ENCODE measurements around the gene GHITM.
A peak's percentile ranks its signal among the peaks of the same experiment; 100 is the strongest.
"Not testable (repeated sequence)": the region's sequence is repeated elsewhere in the genome, so short reads cannot be mapped to it uniquely, and the experiment has no call there.

GHITM gene

DNA sequence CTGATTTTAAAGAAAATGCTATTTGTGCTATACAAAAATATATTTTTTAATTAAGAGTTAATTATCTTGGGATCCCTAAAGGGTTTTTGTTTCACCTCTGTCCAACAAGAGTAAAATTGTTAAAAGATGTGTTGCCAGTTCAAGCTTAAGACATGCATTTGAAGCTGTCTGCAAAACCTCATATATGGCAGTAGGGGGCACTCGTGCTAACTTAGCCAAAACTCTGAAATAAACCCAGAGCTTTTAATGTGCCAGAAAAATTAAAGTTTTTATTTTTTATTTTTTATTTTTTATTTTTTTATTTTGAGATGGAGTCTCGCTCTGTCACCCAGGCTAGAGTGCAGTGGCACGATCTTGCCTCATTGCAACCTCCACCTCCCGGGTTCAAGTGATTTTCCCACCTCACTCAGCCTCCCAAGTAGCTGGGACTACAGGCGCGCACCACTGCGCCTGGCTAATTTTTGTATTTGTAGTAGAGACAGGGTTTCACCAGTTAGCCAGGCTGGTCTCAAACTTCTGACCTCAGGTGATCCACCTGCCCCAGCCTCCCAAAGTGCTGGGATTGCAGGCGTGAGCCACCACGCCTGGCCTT lies 8.8 kb downstream of the GHITM start:
- DNase-seq (ENCODE audit: low read depth) = not testable (repeated sequence)

DNA sequence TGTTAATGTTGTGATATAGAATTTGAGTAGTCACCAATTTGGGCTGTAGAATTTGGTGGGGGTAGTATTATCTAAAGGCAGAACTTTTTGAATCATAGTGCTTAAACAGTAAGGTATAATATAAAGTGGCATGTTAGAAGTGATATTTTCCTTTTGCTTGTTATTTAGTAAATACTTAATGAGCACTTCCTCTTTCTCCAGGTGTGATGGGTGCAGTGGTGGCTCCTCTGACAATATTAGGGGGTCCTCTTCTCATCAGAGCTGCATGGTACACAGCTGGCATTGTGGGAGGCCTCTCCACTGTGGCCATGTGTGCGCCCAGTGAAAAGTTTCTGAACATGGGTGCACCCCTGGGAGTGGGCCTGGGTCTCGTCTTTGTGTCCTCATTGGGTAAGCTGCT lies 10.5 kb downstream of the GHITM start:
- no peak for DNase-seq (ENCODE audit: low read depth)

DNA sequence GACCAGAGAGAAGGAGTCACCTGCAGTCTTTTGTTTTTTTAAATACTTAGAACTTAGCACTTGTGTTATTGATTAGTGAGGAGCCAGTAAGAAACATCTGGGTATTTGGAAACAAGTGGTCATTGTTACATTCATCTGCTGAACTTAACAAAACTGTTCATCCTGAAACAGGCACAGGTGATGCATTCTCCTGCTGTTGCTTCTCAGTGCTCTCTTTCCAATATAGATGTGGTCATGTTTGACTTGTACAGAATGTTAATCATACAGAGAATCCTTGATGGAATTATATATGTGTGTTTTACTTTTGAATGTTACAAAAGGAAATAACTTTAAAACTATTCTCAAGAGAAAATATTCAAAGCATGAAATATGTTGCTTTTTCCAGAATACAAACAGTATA lies 13.5 kb downstream of the GHITM start:
- DNase-seq (ENCODE audit: low read depth) = no peak

DNA sequence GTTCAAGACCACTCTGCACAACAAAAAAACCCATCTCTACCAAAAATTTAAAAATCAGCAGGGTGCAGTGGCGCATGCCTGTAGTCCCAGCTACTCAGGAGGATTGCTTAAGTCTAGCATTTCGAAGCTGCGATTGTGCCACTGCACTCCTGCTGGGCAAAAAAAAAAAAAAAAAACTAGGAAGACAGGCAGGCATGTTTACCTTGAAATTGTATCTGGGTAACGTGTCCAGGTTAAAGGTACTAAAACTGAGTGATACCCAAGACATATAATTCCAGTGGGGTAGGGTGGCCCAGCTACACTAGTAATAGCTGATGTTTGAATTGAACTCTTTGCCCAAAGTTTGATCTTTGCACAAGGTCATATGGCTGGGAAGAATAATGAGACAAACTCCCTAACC lies 16.2 kb downstream of the GHITM start:
- no peak for DNase-seq (ENCODE audit: low read depth)

DNA sequence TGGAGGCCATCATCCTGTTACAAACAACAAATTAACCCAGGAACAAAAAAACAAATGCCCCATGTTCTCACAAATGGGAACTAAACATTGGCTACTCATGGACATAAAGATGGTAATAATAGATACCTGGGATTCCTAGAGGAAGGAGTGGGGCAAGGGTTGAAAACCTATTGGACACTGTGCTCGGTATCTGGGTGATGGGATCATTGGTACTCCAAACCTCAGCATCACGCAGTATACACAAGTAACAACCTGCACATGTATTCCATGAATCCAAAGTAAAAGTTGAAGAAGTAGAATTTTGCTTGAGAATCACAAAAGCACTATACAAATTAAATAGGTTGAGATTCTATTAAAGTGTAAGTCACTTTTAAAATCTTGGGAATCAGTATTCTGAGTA lies 16.7 kb downstream of the GHITM start:
- DNase-seq (ENCODE audit: low read depth) = no peak

DNA sequence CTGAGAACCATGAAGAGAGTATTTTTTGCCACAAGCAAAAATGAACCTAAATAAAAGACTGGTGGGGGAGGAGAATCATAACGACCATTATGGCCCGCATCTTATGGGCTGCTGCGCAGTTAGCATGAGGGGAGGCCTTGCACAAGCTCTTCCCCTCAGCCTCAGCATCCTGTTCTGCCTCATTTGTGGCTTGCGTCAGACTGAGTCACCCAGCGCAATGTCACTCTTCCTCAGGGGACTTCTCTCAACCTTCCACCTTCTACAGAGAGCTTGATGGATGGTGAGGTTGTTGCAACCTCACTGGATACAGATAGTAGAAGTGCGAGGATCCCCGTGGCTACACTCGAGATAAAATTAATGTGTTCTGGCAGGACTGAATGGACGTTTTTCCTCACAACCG lies 17.5 kb downstream of the GHITM start:
- DNase-seq (ENCODE audit: low read depth) = peak; percentile 44

DNA sequence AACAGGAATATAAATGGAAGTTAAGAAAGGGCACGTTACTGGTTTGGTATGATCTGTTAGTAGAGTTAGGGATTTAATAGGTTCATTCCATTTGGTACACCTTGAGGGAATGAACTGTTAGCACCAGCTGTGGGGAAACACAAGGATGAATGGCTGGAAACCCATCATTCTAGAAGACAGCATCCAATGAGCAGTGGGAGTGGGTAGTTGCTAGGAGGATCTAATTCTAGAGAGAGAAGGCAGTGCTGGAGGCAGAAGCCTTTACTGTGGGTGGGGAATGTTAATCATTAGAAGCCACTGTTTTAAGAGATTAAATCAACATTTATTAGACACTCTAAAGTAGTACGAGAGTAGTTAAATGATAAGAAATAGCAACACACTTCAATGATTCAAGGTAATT lies 18.8 kb downstream of the GHITM start:
- DNase-seq (ENCODE audit: low read depth) = no peak

DNA sequence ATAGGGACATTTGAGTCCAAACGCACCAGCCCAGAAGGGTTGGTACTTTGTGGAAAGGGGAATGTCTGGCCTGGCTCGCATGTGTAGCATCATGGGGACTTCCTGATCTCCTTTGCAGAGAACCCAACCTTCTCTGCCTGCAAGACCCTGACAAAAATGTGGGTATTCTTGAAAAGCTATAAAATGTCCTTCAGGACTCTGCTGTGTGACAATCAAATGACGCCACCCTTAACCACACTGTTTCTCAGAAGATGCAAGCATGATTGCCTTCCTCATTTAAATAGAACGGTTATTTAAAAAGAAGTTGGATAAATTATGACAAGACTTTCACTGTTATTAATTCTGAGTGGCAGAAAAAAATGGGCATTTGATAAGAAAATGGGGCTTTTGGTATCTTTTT lies 19.2 kb downstream of the GHITM start:
- no peak for DNase-seq (ENCODE audit: low read depth)

DNA sequence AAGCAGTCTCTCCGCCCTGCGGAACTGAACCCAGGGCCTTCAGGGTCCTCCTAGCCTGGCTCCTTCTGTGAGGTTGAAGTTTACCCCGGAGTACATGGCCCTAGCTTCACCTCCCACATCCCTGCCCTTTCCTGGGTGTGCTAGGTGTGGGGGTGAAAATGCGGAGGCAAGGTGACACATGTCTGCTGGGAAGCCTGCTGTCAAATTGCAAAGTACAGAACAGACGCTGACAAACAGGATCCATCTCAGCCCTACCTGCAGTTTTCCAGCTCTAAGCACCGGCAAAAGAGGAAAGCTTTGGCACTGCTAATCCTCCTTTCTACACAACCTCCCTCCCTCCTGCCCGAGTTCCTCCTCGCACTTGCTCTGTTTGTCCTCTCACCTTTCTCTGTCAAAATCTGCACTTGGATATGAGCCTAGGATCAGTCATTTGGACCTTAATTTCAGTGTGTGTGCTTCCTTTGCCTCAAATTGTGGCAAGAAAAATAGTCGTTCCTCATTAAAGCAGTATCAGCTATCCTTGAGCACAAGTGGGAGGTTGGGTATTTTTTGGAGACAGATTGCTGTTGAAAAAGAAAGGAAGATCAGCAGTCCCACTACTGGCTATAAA lies 19.9 kb downstream of the GHITM start:
- no peak for DNase-seq (ENCODE audit: low read depth)

DNA sequence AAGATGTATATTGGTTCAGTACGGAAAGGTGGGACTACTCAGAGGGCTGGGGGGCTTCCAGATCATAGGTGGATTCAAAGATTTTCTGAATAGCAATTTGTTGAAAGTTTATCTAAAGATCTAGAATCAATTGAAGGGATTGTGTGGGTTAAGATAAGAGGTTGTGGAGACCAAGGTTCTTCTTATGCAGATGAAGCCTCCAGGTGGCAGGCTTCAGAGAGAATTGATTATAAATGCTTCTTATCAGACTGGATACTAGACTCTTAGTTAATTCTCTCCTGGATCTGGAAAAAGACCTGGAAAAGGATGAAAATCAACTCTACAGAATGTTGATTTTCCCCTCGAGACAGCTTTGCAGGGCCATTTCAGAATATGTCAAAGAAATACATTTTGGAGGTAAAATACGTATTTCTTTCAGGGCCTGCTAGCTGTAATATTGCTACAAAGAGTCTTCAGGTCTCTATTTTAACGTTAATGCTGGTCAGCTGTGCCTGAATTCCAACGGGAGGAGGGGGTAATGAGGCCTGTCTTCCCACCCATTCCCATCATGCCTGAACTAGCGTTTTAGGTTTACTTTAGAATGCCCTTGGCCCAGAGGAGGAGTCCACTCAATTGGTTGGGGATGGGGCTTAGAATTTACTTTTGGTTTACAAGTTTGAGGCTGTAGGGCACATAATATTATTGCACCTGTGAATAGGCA lies 21.5 kb downstream of the GHITM start:
- DNase-seq (ENCODE audit: low read depth) = no peak

DNA sequence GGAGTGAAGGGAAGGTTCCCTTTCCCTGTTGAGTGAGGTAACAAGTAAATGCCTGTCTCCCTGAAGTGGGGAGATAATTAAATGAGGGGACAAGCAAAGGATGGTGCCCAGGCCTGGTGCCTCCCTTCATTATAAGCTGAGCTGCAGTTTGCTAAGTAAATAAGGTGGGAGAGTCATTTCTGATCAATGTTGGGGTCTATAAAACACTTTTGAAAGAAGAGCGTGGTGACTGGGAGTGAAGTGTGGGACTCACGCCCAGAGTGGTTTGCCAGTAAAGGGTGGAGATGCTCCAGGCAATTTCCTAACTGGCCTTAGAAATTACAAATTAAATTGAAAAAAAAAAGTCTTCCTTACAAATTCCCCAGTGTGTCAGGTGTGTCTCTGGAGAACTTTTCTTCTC lies 24.7 kb downstream of the GHITM start:
- DNase-seq (ENCODE audit: low read depth) = no peak

DNA sequence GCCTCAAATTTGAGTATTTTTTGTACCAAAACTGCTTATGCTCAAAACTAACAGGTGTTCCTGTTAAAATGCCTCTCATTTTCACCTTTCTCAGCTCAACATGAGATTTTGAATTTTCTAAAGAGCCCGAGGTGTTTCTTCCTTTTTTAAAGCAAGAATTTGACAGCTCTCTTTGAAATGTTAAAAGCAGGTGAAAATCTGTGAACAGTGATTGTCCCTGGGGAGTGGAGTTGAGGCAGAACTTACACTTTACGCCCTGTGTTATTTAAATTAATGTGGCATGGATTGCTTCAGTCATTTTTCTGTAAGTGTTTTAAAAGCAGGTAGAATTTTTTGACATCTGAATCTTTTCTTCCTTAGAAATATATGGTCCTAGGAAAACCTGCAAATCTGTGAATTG lies 25.1 kb downstream of the GHITM start:
- no peak for DNase-seq (ENCODE audit: low read depth)

DNA sequence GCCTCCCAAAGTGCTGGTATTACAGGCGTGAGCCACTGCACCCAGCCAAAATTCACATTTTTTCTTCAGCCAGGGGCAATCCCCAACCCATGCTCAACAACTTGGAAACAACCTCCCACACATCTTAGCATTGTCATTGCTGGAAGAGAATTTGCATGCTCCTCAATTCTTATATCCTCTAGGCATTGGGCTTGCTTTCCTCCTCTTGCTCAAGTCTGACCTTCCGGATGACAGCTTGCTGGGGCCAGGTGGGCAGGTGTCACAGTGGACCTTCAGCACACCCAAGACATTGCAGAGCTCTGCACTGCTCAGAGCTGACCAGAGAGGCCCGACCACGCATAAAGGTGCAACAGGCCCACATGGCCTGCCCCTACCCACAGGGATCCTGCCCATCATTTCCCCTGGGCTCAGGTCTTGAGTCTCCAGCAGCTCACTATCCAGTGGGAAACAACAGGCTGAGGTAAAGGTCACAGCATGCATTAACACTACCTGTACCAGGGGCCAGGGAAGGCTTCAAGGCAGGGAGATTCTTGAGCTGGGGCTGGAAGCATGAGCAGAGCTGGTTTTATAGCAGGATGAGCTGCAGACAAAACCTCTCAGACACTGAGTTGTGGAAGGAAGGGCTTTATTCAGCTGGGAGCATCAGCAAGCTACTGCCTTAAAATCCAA lies 27.4 kb downstream of the GHITM start:
- DNase-seq (ENCODE audit: low read depth) = no peak

DNA sequence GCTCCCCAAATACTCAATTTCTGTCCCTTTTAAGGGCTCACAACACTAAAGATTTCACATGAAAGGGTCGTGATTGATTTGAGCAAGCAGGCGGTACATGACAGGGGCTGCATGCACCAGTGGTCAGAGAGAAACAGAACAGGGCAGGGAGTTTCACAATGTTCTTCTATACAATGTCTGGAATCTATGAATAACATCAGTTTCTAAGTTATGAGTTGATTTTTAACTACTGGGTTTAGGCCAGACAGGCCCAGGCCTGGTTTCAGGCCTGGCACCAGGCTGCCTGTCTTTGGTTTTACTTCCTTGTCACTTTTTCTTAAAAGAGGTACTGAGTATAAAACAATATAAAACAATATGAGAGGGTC lies 28.0 kb downstream of the GHITM start:
- DNase-seq (ENCODE audit: low read depth) = not testable (repeated sequence)

DNA sequence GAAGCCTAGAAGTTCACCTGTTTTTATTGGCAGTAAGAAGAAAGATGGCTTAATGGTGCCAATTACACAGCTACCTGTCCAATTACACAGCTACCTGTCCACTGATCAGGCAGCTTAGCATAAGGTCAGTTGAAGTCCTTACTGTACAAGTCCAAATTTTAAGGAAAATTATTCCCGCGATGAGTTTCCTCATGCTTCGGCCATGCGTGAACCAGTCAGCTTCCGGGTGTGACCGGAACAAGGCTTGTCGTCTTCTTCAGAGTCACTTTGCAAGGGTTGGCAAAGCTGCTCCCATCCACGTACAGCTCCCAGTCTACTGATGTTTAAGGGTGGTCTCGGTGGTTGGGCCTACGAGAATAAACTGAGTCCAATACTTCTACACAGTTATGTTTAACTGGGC lies 29.1 kb downstream of the GHITM start:
- not testable (repeated sequence) for DNase-seq (ENCODE audit: low read depth)

DNA sequence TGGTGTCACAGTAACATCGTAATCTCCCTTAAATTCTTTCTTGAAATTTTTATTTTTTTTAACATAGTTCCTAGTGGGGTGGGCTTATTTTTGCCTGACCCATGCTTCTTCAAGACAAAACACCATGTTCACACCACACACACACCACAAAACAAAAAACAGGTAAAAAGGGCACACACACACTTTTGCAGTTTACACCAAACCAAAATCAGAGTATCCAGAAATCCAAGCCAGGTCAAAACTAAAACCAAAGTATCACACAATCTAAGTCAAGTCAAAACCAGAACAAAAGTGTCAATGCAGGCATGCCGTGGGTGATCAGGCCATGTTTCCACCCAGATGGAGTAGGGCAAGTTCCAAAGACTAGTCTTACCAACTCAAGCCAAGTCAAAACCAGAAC lies 31.9 kb downstream of the GHITM start:
- DNase-seq (ENCODE audit: low read depth) = not testable (repeated sequence)

DNA sequence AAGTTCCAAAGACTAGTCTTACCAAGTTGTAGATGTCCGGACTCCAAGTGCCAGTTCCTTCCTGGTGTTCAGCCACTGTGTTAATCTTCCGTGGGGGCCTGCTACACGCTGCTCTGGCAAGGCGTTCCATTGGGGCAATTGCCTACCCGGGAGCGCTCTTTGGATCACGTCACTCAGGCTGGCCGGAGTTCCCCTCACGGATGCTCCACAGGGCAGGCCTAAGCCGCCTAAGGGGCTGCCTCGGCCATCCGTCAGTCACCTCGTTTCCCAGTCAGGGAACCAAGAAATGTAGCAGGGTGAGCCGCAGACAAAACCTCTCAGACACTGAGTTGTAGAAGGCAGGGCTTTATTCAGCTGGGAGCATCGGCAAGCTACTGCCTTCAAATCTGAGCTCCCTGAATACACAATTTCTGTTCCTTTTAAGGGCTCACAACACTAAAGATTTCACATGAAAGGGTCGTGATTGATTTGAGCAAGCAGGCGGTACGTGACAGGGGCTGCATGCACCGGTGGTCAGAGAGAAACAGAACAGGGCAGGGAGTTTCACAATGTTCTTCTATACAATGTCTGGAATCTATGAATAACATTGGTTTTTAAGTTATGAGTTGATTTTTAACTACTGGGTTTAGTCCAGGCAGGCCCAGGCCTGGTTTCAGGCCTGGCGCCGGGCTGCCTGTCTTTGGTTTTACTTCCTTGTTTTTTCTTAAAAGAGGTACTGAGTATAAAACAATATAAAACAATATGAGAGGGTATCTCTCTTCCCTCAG lies 32.6 kb downstream of the GHITM start:
- not testable (repeated sequence) for DNase-seq (ENCODE audit: low read depth)

DNA sequence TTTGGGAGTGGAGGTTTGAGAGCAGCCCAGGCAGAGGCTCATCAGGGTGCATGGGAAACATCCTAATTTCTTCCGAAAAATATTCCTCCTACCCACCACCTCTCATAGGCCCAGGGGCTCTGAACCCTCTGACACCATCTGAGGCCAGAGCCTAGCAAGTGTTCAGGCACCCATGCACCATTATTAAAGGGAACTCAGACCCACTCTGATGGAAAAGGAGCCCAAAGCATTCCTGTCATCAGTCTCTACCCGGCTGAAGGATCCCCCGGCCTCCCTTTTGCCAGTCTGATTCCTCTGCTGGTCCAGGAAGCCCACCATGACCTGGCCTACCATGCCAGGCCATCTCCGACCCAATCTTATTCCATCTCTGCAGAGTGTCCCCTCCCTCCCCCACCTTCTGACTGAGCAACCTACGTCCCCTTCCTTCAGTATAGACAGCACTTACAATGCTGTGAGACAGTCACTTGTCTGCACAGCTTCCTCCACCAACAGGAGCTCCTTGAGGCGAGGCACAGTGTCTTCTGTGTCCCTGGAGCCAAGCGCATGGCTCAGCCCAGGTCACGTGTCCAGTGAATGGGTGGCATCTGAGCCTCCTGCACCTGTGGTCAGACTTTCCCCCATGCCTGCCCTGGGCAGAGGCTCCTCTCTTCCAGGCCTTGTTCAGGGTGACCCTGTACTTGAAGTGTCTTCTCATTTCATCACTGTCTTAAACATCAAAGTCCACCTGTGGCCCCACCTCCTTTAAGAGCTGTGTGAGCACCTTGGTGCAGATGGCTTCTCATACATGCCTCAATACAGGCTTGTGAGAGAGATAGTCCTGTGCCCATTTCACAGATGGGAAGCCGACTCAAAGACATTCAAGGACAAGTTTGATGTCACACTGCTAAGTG lies 33.4 kb downstream of the GHITM start:
- DNase-seq (ENCODE audit: low read depth) = no peak

DNA sequence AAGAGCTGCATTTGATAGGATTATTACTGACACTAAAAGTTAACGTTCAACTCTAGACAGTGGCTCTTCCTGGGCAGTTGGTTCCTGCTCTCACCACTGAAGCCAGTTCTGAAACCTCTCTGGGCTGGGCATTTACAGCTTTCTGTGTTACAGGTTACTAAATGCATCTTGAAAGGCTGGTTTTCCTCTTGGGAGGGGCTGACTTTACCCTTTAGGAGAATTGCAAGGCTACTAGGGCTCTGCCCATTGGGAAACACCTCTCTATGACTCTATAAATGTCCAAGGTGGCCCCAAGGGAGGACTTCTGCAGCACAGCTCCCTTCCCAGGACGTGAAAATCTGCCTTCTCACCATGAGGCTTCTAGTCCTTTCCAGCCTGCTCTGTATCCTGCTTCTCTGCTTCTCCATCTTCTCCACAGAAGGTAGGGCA lies 34.2 kb downstream of the GHITM start, which contains the start of gene GPR15LG:
Gene GPR15LG (plus strand): TSS at position 301 of the 429 bp plus-strand sequence. CDS start 51 bp downstream, at position 352.
- no peak for DNase-seq (ENCODE audit: low read depth)

DNA sequence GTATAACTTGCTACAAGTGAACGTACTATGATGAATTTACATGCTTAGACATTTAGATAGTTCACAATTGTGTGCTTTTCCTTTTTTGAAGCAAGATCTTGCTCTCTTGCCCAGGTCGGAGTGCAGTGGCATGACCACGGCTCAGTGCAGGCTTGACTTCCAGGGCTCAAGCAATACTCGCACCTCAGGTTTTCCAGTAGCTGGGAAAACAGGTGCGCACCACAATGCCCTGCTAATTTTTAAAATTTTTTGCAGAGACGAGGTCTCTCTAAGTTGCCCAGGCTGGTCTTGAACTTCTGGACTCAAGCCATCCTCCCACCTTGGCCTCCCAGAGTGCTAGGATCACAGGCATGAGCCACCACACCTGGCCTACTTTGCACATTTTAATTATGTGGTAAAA lies 36.1 kb downstream of the GHITM start:
- DNase-seq (ENCODE audit: low read depth) = no peak

DNA sequence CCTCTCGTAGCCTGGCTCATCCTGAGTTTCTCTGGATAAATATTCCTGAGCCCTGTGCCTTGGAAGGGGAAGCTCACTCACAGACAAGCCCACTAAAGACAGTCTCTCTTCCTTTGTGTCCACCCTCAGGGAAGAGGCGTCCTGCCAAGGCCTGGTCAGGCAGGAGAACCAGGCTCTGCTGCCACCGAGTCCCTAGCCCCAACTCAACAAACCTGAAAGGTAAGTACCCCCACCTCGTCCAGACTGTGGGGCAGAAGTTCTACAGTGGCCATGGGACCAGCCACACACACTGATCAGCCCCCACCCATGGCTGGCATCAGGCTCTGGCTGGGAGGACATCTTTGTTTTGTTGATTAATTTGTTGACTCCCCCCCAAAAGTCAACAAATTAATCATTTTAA lies 37.0 kb downstream of the GHITM start:
- DNase-seq (ENCODE audit: low read depth) = no peak

All from stimulated activated CD8-positive, alpha-beta memory T cell treated with anti-CD3 and anti-CD28 coated beads, Interleukin-4, amount 100 ng/mL, for 24 hours (primary cell).